Measurements from ENCODE around the gene CIPC.

CIPC gene

DNA sequence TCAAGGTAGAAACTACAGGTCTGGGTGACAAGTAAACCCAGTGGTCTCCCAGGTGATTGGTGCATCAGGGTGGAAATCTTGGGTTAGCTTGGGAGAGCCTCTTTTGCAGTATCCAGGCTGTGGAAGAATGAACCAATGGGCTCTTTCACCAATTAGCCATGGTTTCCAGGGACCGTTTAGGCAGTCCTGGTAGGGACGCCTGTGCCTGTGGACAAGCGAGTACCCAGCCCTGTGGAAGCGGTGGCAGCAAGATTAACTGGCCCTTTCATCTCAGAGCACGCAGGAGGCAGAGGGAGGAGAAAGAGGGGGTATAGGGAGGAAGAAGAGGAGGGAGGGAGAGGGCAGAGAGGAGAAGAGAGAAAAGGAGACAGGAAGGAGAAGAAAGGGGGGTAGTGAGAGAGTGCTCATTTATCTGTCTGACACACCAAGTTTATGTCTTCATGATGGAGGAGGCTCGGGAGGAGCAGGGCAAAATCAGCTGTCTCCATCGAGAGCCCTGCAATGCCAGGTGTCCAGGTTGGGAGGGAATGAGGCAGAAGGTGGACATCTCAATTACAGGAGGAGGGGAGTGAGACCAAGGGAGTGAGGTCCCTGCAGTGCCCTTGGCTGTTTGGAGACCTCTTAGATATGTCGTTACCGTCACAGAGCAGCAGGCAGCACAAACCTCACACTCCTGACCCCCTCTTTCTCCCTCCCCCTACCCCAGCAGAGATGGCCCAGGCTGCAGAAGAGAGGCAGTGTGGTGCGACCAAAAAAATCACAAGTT lies 48.1 kb downstream of the CIPC start:
- TF ChIP-seq SUZ12 (IDR thresholded peaks at IDR 0.05; ENCODE audit: extremely low read depth, insufficient read depth, insufficient read length) (no peak), YY1 (IDR thresholded peaks at IDR 0.05; ENCODE audit: insufficient read depth, insufficient read length) (no peak), ZNF274 (IDR thresholded peaks at IDR 0.05; ENCODE audit: low read depth, low read length) (no peak)
- Histone ChIP-seq H3K4me1 (ENCODE audit: insufficient read depth, insufficient read length) (peaks cover 10% of the 10 kb centered on the region), H3K9me3 (ENCODE audit: insufficient read depth, low read length) (no peaks in the 10 kb centered on the region), H3K27me3 (ENCODE audit: insufficient read depth, insufficient read length) (peaks cover 16% of the 10 kb centered on the region), H3K4me3 (ENCODE audit: insufficient read length, low read depth) (no peak overlapping the region), H3K9ac (ENCODE audit: insufficient read length, low read depth) (no peak overlapping the region), H3K36me3 (ENCODE audit: insufficient read depth, insufficient read length, low read length) (no peaks in the 10 kb centered on the region)
- no peak for DNase-seq (ENCODE audit: low read depth, low spot score)

GRCh38 chr14:77148510-77149231 lies 50.6 kb downstream of the CIPC start:
- Histone ChIP-seq H3K4me3 (ENCODE audit: insufficient read length, low read depth) (no peak overlapping the region), H3K9ac (ENCODE audit: insufficient read length, low read depth) (no peak overlapping the region), H3K36me3 (ENCODE audit: insufficient read depth, insufficient read length, low read length) (no peaks in the 10 kb centered on the region), H3K4me1 (ENCODE audit: insufficient read depth, insufficient read length) (peaks cover 7% of the 10 kb centered on the region), H3K9me3 (ENCODE audit: insufficient read depth, low read length) (no peaks in the 10 kb centered on the region), H3K27me3 (ENCODE audit: insufficient read depth, insufficient read length) (no peaks in the 10 kb centered on the region)
- DNase-seq (ENCODE audit: low read depth, low spot score), result no peak
- TF ChIP-seq ZNF274 (IDR thresholded peaks at IDR 0.05; ENCODE audit: low read depth, low read length) (no peak), SUZ12 (IDR thresholded peaks at IDR 0.05; ENCODE audit: extremely low read depth, insufficient read depth, insufficient read length) (no peak), YY1 (IDR thresholded peaks at IDR 0.05; ENCODE audit: insufficient read depth, insufficient read length) (no peak)

GRCh38 chr14:77151245-77151644 lies 53.2 kb downstream of the CIPC start:
- Histone ChIP-seq H3K4me3 (ENCODE audit: insufficient read length, low read depth) (no peak overlapping the region), H3K36me3 (ENCODE audit: insufficient read depth, insufficient read length, low read length) (no peaks in the 10 kb centered on the region), H3K9me3 (ENCODE audit: insufficient read depth, low read length) (no peaks in the 10 kb centered on the region), H3K9ac (ENCODE audit: insufficient read length, low read depth) (no peak overlapping the region), H3K27me3 (ENCODE audit: insufficient read depth, insufficient read length) (no peaks in the 10 kb centered on the region), H3K4me1 (ENCODE audit: insufficient read depth, insufficient read length) (peaks cover 7% of the 10 kb centered on the region)
- no peak for DNase-seq (ENCODE audit: low read depth, low spot score)
- TF ChIP-seq ZNF274 (IDR thresholded peaks at IDR 0.05; ENCODE audit: low read depth, low read length) (no peak), YY1 (IDR thresholded peaks at IDR 0.05; ENCODE audit: insufficient read depth, insufficient read length) (no peak), SUZ12 (IDR thresholded peaks at IDR 0.05; ENCODE audit: extremely low read depth, insufficient read depth, insufficient read length) (no peak)

GRCh38 chr14:77151918-77152588 lies 54.0 kb downstream of the CIPC start:
- no peak overlapping the region for H3K4me3 ChIP-seq (ENCODE audit: insufficient read length, low read depth)
- no peaks in the 10 kb centered on the region for H3K9me3 ChIP-seq (ENCODE audit: insufficient read depth, low read length)
- DNase-seq (ENCODE audit: low read depth, low spot score), result no peak
- no peaks in the 10 kb centered on the region for H3K27me3 ChIP-seq (ENCODE audit: insufficient read depth, insufficient read length)
- peaks cover 3% of the 10 kb centered on the region for H3K4me1 ChIP-seq (ENCODE audit: insufficient read depth, insufficient read length)
- TF ChIP-seq YY1 (IDR thresholded peaks at IDR 0.05; ENCODE audit: insufficient read depth, insufficient read length), result no peak
- no peak for TF ChIP-seq ZNF274 (IDR thresholded peaks at IDR 0.05; ENCODE audit: low read depth, low read length)
- no peak for TF ChIP-seq SUZ12 (IDR thresholded peaks at IDR 0.05; ENCODE audit: extremely low read depth, insufficient read depth, insufficient read length)
- no peaks in the 10 kb centered on the region for H3K36me3 ChIP-seq (ENCODE audit: insufficient read depth, insufficient read length, low read length)
- H3K9ac ChIP-seq (ENCODE audit: insufficient read length, low read depth), result no peak overlapping the region

- H3K9ac ChIP-seq (ENCODE audit: insufficient read length, low read depth), result no peak overlapping the region
- no peaks in the 10 kb centered on the region for H3K27me3 ChIP-seq (ENCODE audit: insufficient read depth, insufficient read length)
- H3K36me3 ChIP-seq (ENCODE audit: insufficient read depth, insufficient read length, low read length), result no peaks in the 10 kb centered on the region
- TF ChIP-seq YY1 (IDR thresholded peaks at IDR 0.05; ENCODE audit: insufficient read depth, insufficient read length), result no peak
- no peak overlapping the region for H3K4me3 ChIP-seq (ENCODE audit: insufficient read length, low read depth)
- no peak for DNase-seq (ENCODE audit: low read depth, low spot score)
- H3K4me1 ChIP-seq (ENCODE audit: insufficient read depth, insufficient read length), result peaks cover 12% of the 10 kb centered on the region
- no peaks in the 10 kb centered on the region for H3K9me3 ChIP-seq (ENCODE audit: insufficient read depth, low read length)
Observed at GRCh38 chr14:77153802-77154201, 55.7 kb downstream of the CIPC start.

DNA sequence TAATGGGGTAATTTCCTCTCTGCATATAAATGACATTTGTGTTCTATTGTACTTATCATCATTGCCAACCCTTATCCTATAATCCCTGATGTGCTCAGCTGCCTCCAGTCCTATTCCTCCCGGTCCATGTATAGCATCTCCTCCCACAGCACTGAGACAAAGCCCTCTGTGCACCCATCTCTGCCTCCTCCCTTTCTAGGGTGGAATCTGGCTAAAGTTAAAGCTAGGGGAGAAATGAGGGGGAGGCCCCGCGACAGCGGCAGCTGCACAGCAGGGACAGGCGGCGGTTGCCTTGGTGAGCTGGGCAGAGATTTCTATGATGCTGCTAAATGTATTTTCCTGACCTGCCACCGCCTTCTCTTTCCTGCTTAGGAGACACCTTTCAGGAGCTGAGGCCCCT lies 56.4 kb downstream of the CIPC start:
- no peaks in the 10 kb centered on the region for H3K27me3 ChIP-seq (ENCODE audit: insufficient read depth, insufficient read length)
- no peaks in the 10 kb centered on the region for H3K9me3 ChIP-seq (ENCODE audit: insufficient read depth, low read length)
- no peak overlapping the region for H3K4me3 ChIP-seq (ENCODE audit: insufficient read length, low read depth)
- no peaks in the 10 kb centered on the region for H3K36me3 ChIP-seq (ENCODE audit: insufficient read depth, insufficient read length, low read length)
- no peak for DNase-seq (ENCODE audit: low read depth, low spot score)
- peaks cover 13% of the 10 kb centered on the region for H3K4me1 ChIP-seq (ENCODE audit: insufficient read depth, insufficient read length)
- TF ChIP-seq SUZ12 (IDR thresholded peaks at IDR 0.05; ENCODE audit: extremely low read depth, insufficient read depth, insufficient read length) (no peak), YY1 (IDR thresholded peaks at IDR 0.05; ENCODE audit: insufficient read depth, insufficient read length) (no peak), ZNF274 (IDR thresholded peaks at IDR 0.05; ENCODE audit: low read depth, low read length) (no peak)
- H3K9ac ChIP-seq (ENCODE audit: insufficient read length, low read depth), result no peak overlapping the region

GRCh38 chr14:77155083-77155482 lies 57.0 kb downstream of the CIPC start:
- TF ChIP-seq ZNF274 (IDR thresholded peaks at IDR 0.05; ENCODE audit: low read depth, low read length) (no peak), YY1 (IDR thresholded peaks at IDR 0.05; ENCODE audit: insufficient read depth, insufficient read length) (no peak), SUZ12 (IDR thresholded peaks at IDR 0.05; ENCODE audit: extremely low read depth, insufficient read depth, insufficient read length) (no peak)
- no peaks in the 10 kb centered on the region for H3K9me3 ChIP-seq (ENCODE audit: insufficient read depth, low read length)
- H3K4me1 ChIP-seq (ENCODE audit: insufficient read depth, insufficient read length), result peaks cover 13% of the 10 kb centered on the region
- H3K36me3 ChIP-seq (ENCODE audit: insufficient read depth, insufficient read length, low read length), result no peaks in the 10 kb centered on the region
- H3K4me3 ChIP-seq (ENCODE audit: insufficient read length, low read depth), result no peak overlapping the region
- DNase-seq (ENCODE audit: low read depth, low spot score), result no peak
- H3K27me3 ChIP-seq (ENCODE audit: insufficient read depth, insufficient read length), result no peaks in the 10 kb centered on the region
- H3K9ac ChIP-seq (ENCODE audit: insufficient read length, low read depth), result no peak overlapping the region

All from NT2/D1 (cell line).